Stomach (tissue), 9 donors: ENCODE results near the gene KIF5A. TPM values are rescaled to one million over a fixed set of nuclear protein-coding genes. Genes with fewer than 3 reads are reported as not detected.

Experiments used
- DNase-seq, 2 donors: peaks; one replicate each; pipeline versions ENCODE4 v3.0.0 to v3.0.0-alpha.2; 2013 to 2019
- H3K27ac ChIP-seq, 5 donors: fragments of 200-600 bp in 4 of 5; sonication (generic) in 4 of 5; one replicate each; pipeline ENCODE4 v1.5.1; 2013 to 2019; ENCODE audit warnings: mild to moderate bottlenecking in 1 of 5, moderate library complexity in 1 of 5
- H3K27me3 ChIP-seq, 3 donors: fragments of 200-600 bp; sonication (generic); one replicate each; pipeline ENCODE4 v1.5.1; 2017 to 2019; ENCODE audit warnings: mixed run types in 1 of 3
- H3K36me3 ChIP-seq, 4 donors: fragments of 200-600 bp; sonication (generic); 1 replicate in 3 of 4; 2 replicates in 1 of 4; pipeline ENCODE4 v1.5.1; 2016 to 2019
- H3K4me1 ChIP-seq, 4 donors: fragments of 200-600 bp; sonication (generic); one replicate each; pipeline ENCODE4 v1.5.1; 2016 to 2019
- H3K4me3 ChIP-seq, 4 donors: fragments of 200-600 bp; sonication (generic) in 3 of 4; one replicate each; pipeline ENCODE4 v1.5.1; 2016 to 2019; ENCODE audit warnings: mild to moderate bottlenecking in 1 of 4
- H3K9me3 ChIP-seq, 4 donors: fragments of 200-600 bp; sonication (generic); one replicate each; pipeline ENCODE4 v1.5.1; 2016 to 2019
- EP300 ChIP-seq: sonication (generic); formaldehyde crosslinking; IDR thresholded peaks from one replicate; pipeline ENCODE4 v1.6.1; 2017; ENCODE audit warnings: antibody characterized with exemption
- POLR2A ChIP-seq, 4 donors: fragments of 450-650 bp; IDR thresholded peaks; one replicate each; pipeline ENCODE4 v1.6.1; 2016; ENCODE audit warnings: antibody characterized with exemption in 4 of 4, control low read depth in 2 of 4, mild to moderate bottlenecking in 1 of 4, moderate library complexity in 1 of 4
- POLR2AphosphoS5 ChIP-seq, 3 donors: sonication (generic); formaldehyde crosslinking; IDR thresholded peaks; one replicate each; pipeline ENCODE4 v1.6.1; 2016; ENCODE audit warnings: antibody characterized with exemption in 3 of 3
- WGBS, 5 donors: extraction: QIAGEN DNeasy Blood & Tissue Kit in 3 of 5; methylation state at CpG; one replicate each; pipeline versions ENCODE4 v1.1.5 to v1.1.7; 2013 to 2018; 5-methylcytosine and 5-hydroxymethylcytosine counted together
- intact Hi-C: fragments of 100-400 bp; cut with DNase I; formaldehyde crosslinking; loops from one replicate; pipeline ENCODE4 v1.15.1; 2023; ENCODE audit warnings: low total_unique reads
- polyA plus RNA-seq, 3 donors: library from polyadenylated mRNA; stranded (reverse); fragments of 200-250 nt; gene quantifications; one replicate each; pipeline ENCODE4 v1.2.3, GENCODE V29; 2013
- total RNA-seq, 5 donors: library from RNA; depleted of rRNA; stranded (reverse); fragments of >200 nt; gene quantifications; one replicate each; pipeline versions ENCODE4 v1.1.0 to v1.2.3, GENCODE V29; 2014 to 2016
- TF ChIP-seq, protein P1 (sequence below), 7 experiments: fragments of 450-650 bp in 4 of 7; fragments of 200-600 bp in 3 of 7; sonication (generic) in 3 of 7; IDR thresholded peaks; one replicate each; pipeline ENCODE4 v1.5.1; 2016 to 2019; ENCODE audit warnings: antibody characterized with exemption in 7 of 7, control low read depth in 2 of 7, mild to moderate bottlenecking in 1 of 7
- donor health status: healthy with polysubstance abuse.
- donor health status: Bipolar disorder and iron deficiency.
- donor health status: healthy.

The KIF5A gene
- total and polyA plus RNA-seq, 8 donors: 0.19 to 2.3 (median 1.3) TPM; not detected in 1

DNA sequence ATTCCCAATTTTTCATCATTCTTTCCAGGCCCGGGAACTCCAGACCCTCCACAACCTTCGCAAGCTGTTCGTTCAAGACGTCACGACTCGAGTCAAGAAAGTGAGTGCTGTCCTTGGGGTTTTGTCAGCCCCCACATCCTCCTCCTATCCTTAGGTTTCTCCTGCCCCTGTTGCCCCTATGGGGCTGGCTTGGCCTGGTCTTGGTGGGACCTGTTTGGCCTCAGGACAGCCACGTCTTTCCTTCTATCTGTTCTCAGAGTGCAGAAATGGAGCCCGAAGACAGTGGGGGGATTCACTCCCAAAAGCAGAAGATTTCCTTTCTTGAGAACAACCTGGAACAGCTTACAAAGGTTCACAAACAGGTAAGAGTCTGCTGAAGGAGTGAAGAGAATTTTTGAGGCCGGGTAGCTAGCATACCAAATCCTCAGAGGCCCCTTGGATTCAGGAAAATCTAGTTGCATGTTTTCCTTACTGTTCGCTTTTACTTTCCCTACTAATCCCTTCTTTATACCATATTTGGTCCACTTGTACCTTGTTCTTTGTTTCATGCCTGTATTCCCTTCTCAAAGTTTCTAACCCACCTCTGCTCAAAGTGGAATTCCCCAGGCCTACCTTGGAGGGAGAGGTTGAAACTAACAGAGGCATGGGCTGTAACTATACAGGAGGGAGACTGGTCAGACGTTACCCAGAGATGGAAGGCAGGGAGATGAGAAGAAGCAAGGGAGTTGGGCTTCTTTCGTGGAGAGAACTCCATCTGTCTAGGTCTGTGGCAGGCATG, 28.3 kb downstream of the KIF5A start:
- no peaks in the 10 kb centered on the region for H3K4me1 ChIP-seq

DNA sequence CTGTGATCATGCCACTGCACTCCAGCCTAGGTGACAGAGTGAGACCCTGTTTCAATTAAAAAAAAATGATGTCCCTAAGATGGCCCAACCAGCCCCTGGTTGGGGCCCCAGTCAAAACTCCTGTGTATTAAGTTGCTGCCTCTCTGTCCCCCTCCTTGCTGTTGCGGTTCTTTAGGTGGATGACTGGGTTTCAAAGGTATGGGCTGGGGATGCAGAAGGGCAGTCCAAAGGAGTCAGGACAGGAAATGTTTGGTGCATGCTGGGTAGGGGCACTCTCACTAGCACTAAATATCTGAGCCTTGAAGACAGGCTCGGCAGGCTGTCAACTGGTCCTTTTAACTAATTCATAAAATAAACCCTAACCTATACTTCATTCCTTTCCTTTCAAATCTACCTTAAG, 29.2 kb downstream of the KIF5A start:
- no peaks in the 10 kb centered on the region for H3K27me3 ChIP-seq
- DNase-seq: no peak
- no peaks in the 10 kb centered on the region for H3K4me1 ChIP-seq
- WGBS, 5 donors: 72 to 93% (median 89%) methylated on average over 2 of the region's 2 CpGs
- no peak overlapping the region for H3K4me3 ChIP-seq
- H3K27ac ChIP-seq: no peak overlapping the region
- no peak for TF ChIP-seq POLR2AphosphoS5 (IDR thresholded peaks at IDR 0.05)
- no peak for TF ChIP-seq EP300
- TF ChIP-seq POLR2A (IDR thresholded peaks at IDR 0.05): no peak
- TF ChIP-seq, protein P1, sequence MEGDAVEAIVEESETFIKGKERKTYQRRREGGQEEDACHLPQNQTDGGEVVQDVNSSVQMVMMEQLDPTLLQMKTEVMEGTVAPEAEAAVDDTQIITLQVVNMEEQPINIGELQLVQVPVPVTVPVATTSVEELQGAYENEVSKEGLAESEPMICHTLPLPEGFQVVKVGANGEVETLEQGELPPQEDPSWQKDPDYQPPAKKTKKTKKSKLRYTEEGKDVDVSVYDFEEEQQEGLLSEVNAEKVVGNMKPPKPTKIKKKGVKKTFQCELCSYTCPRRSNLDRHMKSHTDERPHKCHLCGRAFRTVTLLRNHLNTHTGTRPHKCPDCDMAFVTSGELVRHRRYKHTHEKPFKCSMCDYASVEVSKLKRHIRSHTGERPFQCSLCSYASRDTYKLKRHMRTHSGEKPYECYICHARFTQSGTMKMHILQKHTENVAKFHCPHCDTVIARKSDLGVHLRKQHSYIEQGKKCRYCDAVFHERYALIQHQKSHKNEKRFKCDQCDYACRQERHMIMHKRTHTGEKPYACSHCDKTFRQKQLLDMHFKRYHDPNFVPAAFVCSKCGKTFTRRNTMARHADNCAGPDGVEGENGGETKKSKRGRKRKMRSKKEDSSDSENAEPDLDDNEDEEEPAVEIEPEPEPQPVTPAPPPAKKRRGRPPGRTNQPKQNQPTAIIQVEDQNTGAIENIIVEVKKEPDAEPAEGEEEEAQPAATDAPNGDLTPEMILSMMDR (IDR thresholded peaks at IDR 0.05): no peak
- intact Hi-C loops: no loop called here
- peaks cover 0 to 15% (median 4%) of the 10 kb centered on the region in 4 donors for H3K36me3 ChIP-seq
- H3K9me3 ChIP-seq: no peaks in the 10 kb centered on the region

More for the DNA sequence above, 28.3 kb downstream of the KIF5A start:
- H3K36me3 ChIP-seq: peaks cover 0 to 15% (median 4%) of the 10 kb centered on the region in 4 donors
- intact Hi-C loops: no loop called here
- no peak for DNase-seq
- no peaks in the 10 kb centered on the region for H3K27me3 ChIP-seq
- TF ChIP-seq EP300 (no peak), POLR2AphosphoS5 (IDR thresholded peaks at IDR 0.05) (no peak), POLR2A (IDR thresholded peaks at IDR 0.05) (no peak)
- TF ChIP-seq, protein P1 (IDR thresholded peaks at IDR 0.05): no peak
- WGBS, 5 donors: 82 to 89% (median 88%) methylated on average over 12 of the region's 12 CpGs
- no peaks in the 10 kb centered on the region for H3K9me3 ChIP-seq
- no peak overlapping the region for H3K4me3 ChIP-seq
- H3K27ac ChIP-seq: no peak overlapping the region

DNA sequence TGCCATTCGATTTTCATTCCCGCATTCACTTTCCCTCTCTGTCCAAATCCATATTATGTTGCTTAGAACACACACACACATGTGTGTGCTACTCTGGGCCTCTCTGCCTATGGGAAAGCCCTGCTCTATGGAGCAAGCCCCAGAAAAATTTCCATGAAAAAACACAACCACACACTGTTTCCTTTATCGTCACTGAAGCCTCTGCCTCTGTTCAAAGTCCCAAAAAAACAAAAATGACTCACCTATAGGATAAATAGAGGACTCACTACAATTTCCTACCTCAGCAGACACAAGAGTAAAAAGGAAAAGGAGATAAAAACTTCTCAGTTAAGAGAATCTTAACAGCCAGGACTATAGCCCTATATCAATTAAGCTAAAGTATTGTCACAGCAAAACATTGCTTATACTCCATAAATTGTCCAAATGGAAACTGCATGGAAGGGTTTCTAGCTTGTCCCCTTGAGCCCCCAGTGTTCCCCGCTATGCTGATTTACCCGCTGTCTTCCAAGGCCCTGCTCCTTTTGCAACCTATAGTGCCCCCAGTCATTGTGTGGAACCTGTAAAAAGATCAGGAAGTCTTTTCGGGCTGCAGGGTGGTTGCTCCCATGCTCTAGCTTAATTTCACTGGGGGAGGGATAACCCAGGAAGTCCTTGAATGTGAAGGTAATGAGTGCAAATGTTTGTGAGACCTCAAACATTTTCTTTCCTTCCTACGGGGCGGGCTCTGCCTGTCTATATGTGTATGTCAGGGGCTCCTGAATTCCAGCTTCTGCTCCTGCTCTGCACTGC, 30.0 kb downstream of the KIF5A start:
- H3K27me3 ChIP-seq: peaks cover 0 to 2% (median 0%) of the 10 kb centered on the region in 3 donors
- H3K36me3 ChIP-seq: peaks cover 0 to 15% (median 4%) of the 10 kb centered on the region in 4 donors
- intact Hi-C loops: loop anchor here (5.0 kb wide), 1 partner anchor 42 kb away; no protein-coding TSS in a partner anchor
- WGBS, 5 donors: 75 to 85% (median 83%) methylated on average over 8 of the region's 8 CpGs
- no peaks in the 10 kb centered on the region for H3K4me1 ChIP-seq
- no peaks in the 10 kb centered on the region for H3K9me3 ChIP-seq
- H3K4me3 ChIP-seq: no peak overlapping the region
- TF ChIP-seq POLR2A (IDR thresholded peaks at IDR 0.05) (no peak), EP300 (no peak)
- H3K27ac ChIP-seq: no peak overlapping the region
- DNase-seq: no peak

DNA sequence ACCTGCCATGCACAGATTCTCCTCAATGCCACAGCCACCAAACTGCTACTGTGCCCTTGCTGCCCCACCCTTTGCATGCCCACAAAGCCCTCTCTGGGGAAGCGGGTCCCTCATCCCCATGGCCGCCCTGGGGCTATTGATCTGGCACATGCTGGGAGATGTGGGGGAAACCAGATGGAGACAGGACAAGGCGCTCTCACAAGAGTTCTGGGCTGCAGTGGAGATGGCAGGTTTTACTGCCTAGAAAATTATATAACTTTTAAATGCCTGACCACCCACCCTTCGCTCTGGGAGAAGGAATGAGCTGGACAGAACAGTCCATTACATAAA, 30.6 kb downstream of the KIF5A start:
- Histone ChIP-seq H3K27me3 (peaks cover 0 to 7% (median 0%) of the 10 kb centered on the region in 3 donors), H3K4me3 (no peak overlapping the region), H3K4me1 (no peaks in the 10 kb centered on the region), H3K27ac (no peak overlapping the region), H3K9me3 (no peaks in the 10 kb centered on the region), H3K36me3 (peaks cover 0 to 11% (median 4%) of the 10 kb centered on the region in 4 donors)
- intact Hi-C loops: loop anchor here (5.0 kb wide), 1 partner anchor 42 kb away; no protein-coding TSS in a partner anchor
- TF ChIP-seq POLR2AphosphoS5 (IDR thresholded peaks at IDR 0.05) (no peak), EP300 (no peak), POLR2A (IDR thresholded peaks at IDR 0.05) (no peak)
- TF ChIP-seq, protein P1 (IDR thresholded peaks at IDR 0.05): no peak
- 85 to 93% (median 89%) methylated on average over 4 of the region's 4 CpGs for WGBS, 5 donors
- DNase-seq: no peak
